K562 (cell line): ENCODE measurements around the gene ARHGAP10. TPM values are rescaled to one million over a fixed set of nuclear protein-coding genes. Genes with fewer than 3 reads are reported as not detected.

Experiments
- ATAC-seq: fragments of 200-7000 bp; cut with Tn5 transposase; 3 replicates; pipeline ENCODE4 v1.9.1; 2020; ENCODE audit warnings: moderate library complexity
- BruUV-seq: library from RNA; stranded (reverse); fragments of 400-500 nt; replicated peaks from 2 replicates; lab custom pipeline; 2021; lab: Mats Ljungman, UMichigan
- CTCF ChIA-PET: fragments of 300-600 bp; formaldehyde crosslinking; extraction: SDS; loops from one replicate; lab custom pipeline; 2021; ENCODE audit warnings: low intra/inter-chr PET ratio; lab: Yijun Ruan, JAX
- POLR2A ChIA-PET: fragments of 300-600, 350-650 bp; sonication (Branson Sonifier 250); formaldehyde crosslinking; extraction: SDS; loops from one replicate; lab custom pipeline; 2021; ENCODE audit warnings: antibody characterized with exemption, inconsistent platforms; lab: Yijun Ruan, JAX
- DNase-seq, 4 experiments: peaks; one replicate each; pipeline versions ENCODE4 v3.0.0 to v3.0.0-alpha.2; 2011 to 2018; ENCODE audit warnings: low spot score in 3 of 4, mixed read lengths in 3 of 4; ENCODE audit errors: extremely low read depth in 1 of 4
- FAIRE-seq: peaks from 2 replicates; lab custom pipeline; 2011; peaks lifted over from hg19 to GRCh38; lab: Jason Lieb, UNC
- H2AFZ ChIP-seq: 2 replicates; pipeline ENCODE4 v1.6.0; 2011; ENCODE audit warnings: low read depth, low read length, control low read depth, inconsistent platforms
- H3K27ac ChIP-seq: fragments of 200-600 bp; 3 replicates; pipeline ENCODE4 v1.8.0; 2011; ENCODE audit warnings: low read depth, mild to moderate bottlenecking, control low read depth, inconsistent platforms, low read length, moderate library complexity, mixed read lengths; ENCODE audit errors: extremely low read depth
- H3K27me3 ChIP-seq, 2 experiments: fragments of 300-600 bp in 1 of 2; 2 replicates in 1 of 2; 3 replicates in 1 of 2; pipeline versions ENCODE4 v1.6.0 to v1.8.0; 2011; ENCODE audit warnings: inconsistent platforms in 2 of 2, low read length in 2 of 2, mild to moderate bottlenecking in 1 of 2, mixed read lengths in 1 of 2, moderate library complexity in 1 of 2; ENCODE audit not compliant: control insufficient read depth in 2 of 2, insufficient read depth in 2 of 2
- H3K36me3 ChIP-seq: fragments of 300-600 bp; 3 replicates; pipeline ENCODE4 v1.8.0; 2011; ENCODE audit warnings: mild to moderate bottlenecking, low read length, inconsistent platforms; ENCODE audit not compliant: control insufficient read depth, insufficient read depth
- H3K4me1 ChIP-seq, 2 experiments: fragments of 200-600 bp in 1 of 2; replicated peaks in 1 of 2; 2 replicates in 1 of 2; 3 replicates in 1 of 2; pipeline versions ENCODE4 v1.5.1 to v1.8.0; 2011; ENCODE audit warnings: inconsistent platforms in 2 of 2, low read length in 2 of 2, mild to moderate bottlenecking in 1 of 2, mixed read lengths in 1 of 2, moderate library complexity in 1 of 2; ENCODE audit not compliant: control insufficient read depth in 2 of 2, insufficient read depth in 2 of 2
- H3K4me2 ChIP-seq: 2 replicates; pipeline ENCODE4 v1.6.1; 2011; ENCODE audit warnings: low read length, control low read depth, inconsistent platforms, mixed read lengths; ENCODE audit not compliant: insufficient read depth
- H3K4me3 ChIP-seq: fragments of 200-600 bp; sonication (generic), shearing (Covaris generic); 2 replicates; pipeline ENCODE4 v1.5.1; 2016; ENCODE audit warnings: control low read depth, inconsistent platforms
- H3K79me2 ChIP-seq: fragments of 200-600 bp; 3 replicates; pipeline ENCODE4 v1.8.0; 2011; ENCODE audit warnings: low read length, inconsistent platforms; ENCODE audit not compliant: control insufficient read depth, insufficient read depth
- H3K9ac ChIP-seq, 2 experiments: 2 replicates each; pipeline versions ENCODE4 v1.6.0 to v1.6.1; 2011; ENCODE audit warnings: low read depth in 2 of 2, low read length in 2 of 2, control low read depth in 1 of 2, inconsistent platforms in 1 of 2, mild to moderate bottlenecking in 1 of 2, mixed read lengths in 1 of 2; ENCODE audit not compliant: insufficient read depth in 1 of 2
- H3K9me1 ChIP-seq: one replicate; pipeline ENCODE4 v1.6.0; 2011; ENCODE audit warnings: inconsistent platforms, mild to moderate bottlenecking, low read length, moderate library complexity; ENCODE audit not compliant: control insufficient read depth, insufficient read depth
- H3K9me3 ChIP-seq: replicated peaks from 2 replicates; pipeline ENCODE4 v1.5.1; 2011; ENCODE audit warnings: low read depth, low read length, inconsistent platforms; ENCODE audit not compliant: control insufficient read depth, insufficient read depth
- H4K20me1 ChIP-seq: replicated peaks from 2 replicates; pipeline ENCODE4 v1.6.1; 2011; ENCODE audit warnings: low read length, inconsistent platforms, mixed read lengths; ENCODE audit not compliant: control insufficient read depth, insufficient read depth
- ATF3 ChIP-seq, 2 experiments: fragments of 450-650 bp in 1 of 2; sonication (generic) in 1 of 2; formaldehyde crosslinking in 1 of 2; IDR thresholded peaks in 1 of 2; conservative IDR thresholded peaks in 1 of 2; 2 replicates each; pipeline versions ENCODE4 v1.6.1 to v1.8.1; 2016 to 2023; ENCODE audit warnings: mild to moderate bottlenecking in 2 of 2, moderate library complexity in 2 of 2, inconsistent platforms in 1 of 2, missing genetic modification reagents in 1 of 2
- CEBPG ChIP-seq, 3 experiments: fragments of 200-800 bp in 1 of 3; sonication (Bioruptor generic) in 1 of 3; sonication (generic) in 1 of 3; formaldehyde crosslinking in 1 of 3; IDR thresholded peaks in 2 of 3; conservative IDR thresholded peaks in 1 of 3; 2 replicates each; pipeline versions ENCODE4 v1.6.1 to v1.8.0; 2016 to 2022; ENCODE audit warnings: missing compliant biosample characterization in 2 of 3, missing genetic modification characterization in 2 of 3, mild to moderate bottlenecking in 1 of 3, missing genetic modification reagents in 1 of 3
- KLF6 ChIP-seq: fragments of 250-450 bp; sonication (Bioruptor Pico); IDR thresholded peaks from 2 replicates; pipeline ENCODE4 v1.4.0; 2020; ENCODE audit warnings: mild to moderate bottlenecking, moderate library complexity, borderline replicate concordance
- MYBL2 ChIP-seq, 2 experiments: fragments of 450-650 bp in 1 of 2; sonication (generic) in 1 of 2; formaldehyde crosslinking in 1 of 2; IDR thresholded peaks; 2 replicates each; pipeline versions ENCODE4 v1.6.1 to v1.8.1; 2017 to 2022; ENCODE audit warnings: borderline replicate concordance in 1 of 2, inconsistent platforms in 1 of 2, low read depth in 1 of 2, mild to moderate bottlenecking in 1 of 2, missing genetic modification reagents in 1 of 2, moderate library complexity in 1 of 2
- NCOA2 ChIP-seq, 2 experiments: fragments of 450-650 bp; IDR thresholded peaks; 2 replicates each; pipeline ENCODE4 v1.6.1; 2018; ENCODE audit warnings: mild to moderate bottlenecking in 2 of 2, moderate library complexity in 1 of 2; ENCODE audit not compliant: partially characterized antibody in 2 of 2
- NRF1 ChIP-seq, 2 experiments: fragments of 450-650 bp; IDR thresholded peaks in 1 of 2; conservative IDR thresholded peaks in 1 of 2; 2 replicates each; pipeline ENCODE4 v1.6.1; 2014; ENCODE audit warnings: mild to moderate bottlenecking in 2 of 2
- NUFIP1 ChIP-seq: fragments of 450-650 bp; IDR thresholded peaks from 2 replicates; pipeline ENCODE4 v1.6.1; 2018; ENCODE audit not compliant: partially characterized antibody
- POLR2AphosphoS2 ChIP-seq: IDR thresholded peaks from 2 replicates; pipeline ENCODE4 v1.6.1; 2012; ENCODE audit warnings: low read length, improper control_type of control experiment
- SNRNP70 ChIP-seq: fragments of 200-400 bp; formaldehyde crosslinking; optimal IDR thresholded peaks from 2 replicates; pipeline ENCODE3; 2017; ENCODE audit warnings: low read depth, low read length
- UBTF ChIP-seq, 2 experiments: IDR thresholded peaks; 2 replicates each; pipeline ENCODE4 v1.6.1; 2012; ENCODE audit warnings: improper control_type of control experiment in 2 of 2, low read depth in 2 of 2, low read length in 2 of 2, borderline replicate concordance in 1 of 2
- ZBTB8A ChIP-seq: fragments of 450-650 bp; IDR thresholded peaks from 2 replicates; pipeline ENCODE4 v1.6.1; 2018; ENCODE audit warnings: mild to moderate bottlenecking, moderate library complexity; ENCODE audit not compliant: partially characterized antibody
- ZC3H4 ChIP-seq: sonication (generic); formaldehyde crosslinking; IDR thresholded peaks from 2 replicates; pipeline ENCODE4 v1.9.0; 2021; ENCODE audit warnings: missing genetic modification reagents, borderline replicate concordance
- ZEB2 ChIP-seq: fragments of 450-650 bp; IDR thresholded peaks from 2 replicates; pipeline ENCODE4 v1.6.1; 2016
- ZMIZ1 ChIP-seq, 2 experiments: fragments of 150-350 bp in 1 of 2; IDR thresholded peaks; 2 replicates each; pipeline ENCODE4 v1.6.1; 2012 to 2016; ENCODE audit warnings: low read depth in 2 of 2, low read length in 2 of 2, mild to moderate bottlenecking in 1 of 2, moderate library complexity in 1 of 2
- ZNF445 ChIP-seq: fragments of 250-450 bp; sonication (Bioruptor Pico); IDR thresholded peaks from 2 replicates; pipeline ENCODE4 v1.4.0; 2020; ENCODE audit warnings: low read depth, mild to moderate bottlenecking, moderate library complexity
- WGBS: fragments of 100-300 bp; shearing (Covaris generic); methylation state at CpG from one replicate; pipeline ENCODE4 v1.1.6; 2016; ENCODE audit warnings: low coverage, mixed read lengths; ENCODE audit not compliant: insufficient coverage; ENCODE audit errors: missing lambda C conversion rate; 5-methylcytosine and 5-hydroxymethylcytosine counted together
- in situ Hi-C: fragments of 300-500 bp; cut with MboI; formaldehyde crosslinking; loops from 4 replicates; pipeline ENCODE4 v1.15.0; 2018; ENCODE audit warnings: inconsistent platforms, mixed read lengths
- intact Hi-C: fragments of 100-400 bp; cut with micrococcal nuclease; formaldehyde crosslinking; loops from 2 replicates; pipeline ENCODE4 v1.14.2; 2022
- polyA plus RNA-seq, 8 experiments: library from polyadenylated mRNA; depleted of rRNA in 4 of 8; stranded (reverse) in 5 of 8; unstranded in 3 of 8; fragments of >200 nt; fragmentation: Nextera tagmentation in 2 of 8; fragmentation: Illumina TruSeq in 1 of 8; extraction: Ambion mirVana in 2 of 8; extraction: Trizol in 1 of 8; gene quantifications; 2 replicates each; pipeline versions ENCODE4 v1.2.1 to v1.2.3, GENCODE V29; 2011 to 2014; ENCODE audit warnings: inconsistent platforms in 1 of 8, missing spikeins in 1 of 8
- total RNA-seq, 7 experiments: library from RNA; depleted of rRNA in 6 of 7; stranded (reverse); fragments of >200 nt in 6 of 7; fragmentation: Illumina TruSeq in 2 of 7; extraction: Trizol in 2 of 7; gene quantifications; 2 replicates each; pipeline versions ENCODE4 v1.2.1 to v1.2.3, GENCODE V29; 2011 to 2021; ENCODE audit warnings: low replicate concordance in 1 of 7

Gene ARHGAP10
- total and polyA plus RNA-seq, 9 of the 15 experiments (the other 6 are each of a cell fraction or from before 2014, with no cell fraction given) = 0.03 to 0.22 (median 0.06) TPM; not detected in 3

GRCh38 chr4:147916351-147916750, 184.5 kb downstream of the ARHGAP10 start:
- in situ Hi-C loops = no loop called here
- Histone ChIP-seq H3K9me3 (no peaks in the 10 kb centered on the region), H3K27ac (no peak overlapping the region), H3K4me1 (no peaks in the 10 kb centered on the region), H3K9ac (no peak overlapping the region), H3K4me2 (no peak overlapping the region), H3K9me1 (no peaks in the 10 kb centered on the region), H2AFZ (no peak overlapping the region), H3K36me3 (no peaks in the 10 kb centered on the region), H3K79me2 (no peaks in the 10 kb centered on the region), H4K20me1 (no peaks in the 10 kb centered on the region), H3K4me3 (no peak overlapping the region), H3K27me3 (no peaks in the 10 kb centered on the region)
- DNase-seq (no peak), ATAC-seq (no peak), FAIRE-seq (no peak)
- CTCF ChIA-PET = no interaction called here
- 2% methylated on average over 4 of the region's 4 CpGs for WGBS
- intact Hi-C loops = no loop called here
- POLR2A ChIA-PET = no interaction called here
- BruUV-seq = no TSS peak
- no peak for TF ChIP-seq UBTF (IDR thresholded peaks at IDR 0.05; ENCODE audit: borderline replicate concordance in 1 of 2, low read depth in 2 of 2, low read length in 2 of 2)
- TF ChIP-seq SNRNP70 = no peak
- TF ChIP-seq NCOA2 (IDR thresholded peaks at IDR 0.05; ENCODE audit: partially characterized antibody in 2 of 2) = no peak
- TF ChIP-seq NRF1 (conservative IDR thresholded peaks at IDR 0.05 in 1 of 2, IDR thresholded peaks at IDR 0.05 in 1 of 2) = no peak
- no peak for TF ChIP-seq ZNF445
- no peak for TF ChIP-seq ZBTB8A
- no peak for TF ChIP-seq ZC3H4 (CRISPR knock-in tag)
- no peak for TF ChIP-seq MYBL2 (IDR thresholded peaks at IDR 0.05; ENCODE audit: low read depth)
- no peak for TF ChIP-seq MYBL2 (CRISPR knock-in tag; IDR thresholded peaks at IDR 0.05; ENCODE audit: borderline replicate concordance)
- no peak for TF ChIP-seq ZEB2
- TF ChIP-seq ZMIZ1 (IDR thresholded peaks at IDR 0.05; ENCODE audit: low read depth in 2 of 2, low read length in 2 of 2) = no peak
- no peak for TF ChIP-seq KLF6
- no peak for TF ChIP-seq ATF3 (IDR thresholded peaks at IDR 0.05)
- TF ChIP-seq ATF3 (CRISPR knock-in tag; conservative IDR thresholded peaks at IDR 0.05) = no peak
- no peak for TF ChIP-seq CEBPG (CRISPR knock-in tag; IDR thresholded peaks at IDR 0.05)
- TF ChIP-seq CEBPG (tag; conservative IDR thresholded peaks at IDR 0.05 in 1 of 2, IDR thresholded peaks at IDR 0.05 in 1 of 2) = no peak
- no peak for TF ChIP-seq POLR2AphosphoS2
- TF ChIP-seq NUFIP1 = no peak
